A549 (cell line): Measurements from ENCODE around the gene PALLD.

Experiments
- CTCF ChIP-seq: fragments of >200 bp; sonication (Bioruptor Twin); formaldehyde crosslinking; IDR thresholded peaks from 3 replicates; pipeline ENCODE4 v1.5.1; 2016
- EP300 ChIP-seq, 2 experiments: fragments of >200 bp; sonication (Bioruptor Twin); formaldehyde crosslinking; IDR thresholded peaks; 2 replicates in 1 of 2; 3 replicates in 1 of 2; pipeline ENCODE4 v1.6.1; 2016 to 2017
- POLR2A ChIP-seq: IDR thresholded peaks from 2 replicates; pipeline ENCODE4 v1.6.1; 2012; ENCODE audit warnings: mild to moderate bottlenecking, low read length
- RAD21 ChIP-seq, 2 experiments: fragments of >200 bp in 1 of 2; sonication (Bioruptor Twin) in 1 of 2; formaldehyde crosslinking in 1 of 2; IDR thresholded peaks in 1 of 2; conservative IDR thresholded peaks in 1 of 2; 2 replicates in 1 of 2; 3 replicates in 1 of 2; pipeline ENCODE4 v1.6.1; 2012 to 2018; ENCODE audit warnings: inconsistent platforms in 1 of 2
- RCOR1 ChIP-seq: fragments of 150-350 bp; IDR thresholded peaks from 2 replicates; pipeline ENCODE4 v1.6.1; 2014; ENCODE audit warnings: antibody characterized with exemption, low read length, low read depth
- REST ChIP-seq: fragments of 200-600 bp; sonication (generic); IDR thresholded peaks from 2 replicates; pipeline ENCODE4 v1.6.1; 2016; ENCODE audit warnings: antibody characterized with exemption, mild to moderate bottlenecking, moderate library complexity
- RFX5 ChIP-seq: fragments of 450-650 bp; IDR thresholded peaks from 2 replicates; pipeline ENCODE4 v1.7.1; 2014; ENCODE audit warnings: antibody characterized with exemption, mild to moderate bottlenecking, moderate library complexity

- TF ChIP-seq POLR2A (no peak), RFX5 (no peak), CTCF (no peak), RAD21 (conservative IDR thresholded peaks at IDR 0.05 in 1 of 2, IDR thresholded peaks at IDR 0.05 in 1 of 2) (no peak), REST (no peak), RCOR1 (no peak), EP300 (IDR thresholded peaks at IDR 0.05) (no peak)
These were observed 397.0 kb downstream of the PALLD start for GRCh38 chr4:168893807-168894206.
